Stimulated activated CD4-positive, alpha-beta T cell treated with anti-CD3 and anti-CD28 coated beads, Interleukin-4, amount 100 ng/mL, for 24 hours (primary cell): ENCODE results near the gene CHFR.
"Not testable (repeated sequence)": the region's sequence is repeated elsewhere in the genome, so short reads cannot be mapped to it uniquely, and the experiment has no call there.

ENCODE experiments used
- DNase-seq: peaks from one replicate; pipeline ENCODE4 v3.0.0-alpha.2; 2020

The CHFR gene, protein sequence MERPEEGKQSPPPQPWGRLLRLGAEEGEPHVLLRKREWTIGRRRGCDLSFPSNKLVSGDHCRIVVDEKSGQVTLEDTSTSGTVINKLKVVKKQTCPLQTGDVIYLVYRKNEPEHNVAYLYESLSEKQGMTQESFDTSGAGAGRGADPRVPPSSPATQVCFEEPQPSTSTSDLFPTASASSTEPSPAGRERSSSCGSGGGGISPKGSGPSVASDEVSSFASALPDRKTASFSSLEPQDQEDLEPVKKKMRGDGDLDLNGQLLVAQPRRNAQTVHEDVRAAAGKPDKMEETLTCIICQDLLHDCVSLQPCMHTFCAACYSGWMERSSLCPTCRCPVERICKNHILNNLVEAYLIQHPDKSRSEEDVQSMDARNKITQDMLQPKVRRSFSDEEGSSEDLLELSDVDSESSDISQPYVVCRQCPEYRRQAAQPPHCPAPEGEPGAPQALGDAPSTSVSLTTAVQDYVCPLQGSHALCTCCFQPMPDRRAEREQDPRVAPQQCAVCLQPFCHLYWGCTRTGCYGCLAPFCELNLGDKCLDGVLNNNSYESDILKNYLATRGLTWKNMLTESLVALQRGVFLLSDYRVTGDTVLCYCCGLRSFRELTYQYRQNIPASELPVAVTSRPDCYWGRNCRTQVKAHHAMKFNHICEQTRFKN

DNA sequence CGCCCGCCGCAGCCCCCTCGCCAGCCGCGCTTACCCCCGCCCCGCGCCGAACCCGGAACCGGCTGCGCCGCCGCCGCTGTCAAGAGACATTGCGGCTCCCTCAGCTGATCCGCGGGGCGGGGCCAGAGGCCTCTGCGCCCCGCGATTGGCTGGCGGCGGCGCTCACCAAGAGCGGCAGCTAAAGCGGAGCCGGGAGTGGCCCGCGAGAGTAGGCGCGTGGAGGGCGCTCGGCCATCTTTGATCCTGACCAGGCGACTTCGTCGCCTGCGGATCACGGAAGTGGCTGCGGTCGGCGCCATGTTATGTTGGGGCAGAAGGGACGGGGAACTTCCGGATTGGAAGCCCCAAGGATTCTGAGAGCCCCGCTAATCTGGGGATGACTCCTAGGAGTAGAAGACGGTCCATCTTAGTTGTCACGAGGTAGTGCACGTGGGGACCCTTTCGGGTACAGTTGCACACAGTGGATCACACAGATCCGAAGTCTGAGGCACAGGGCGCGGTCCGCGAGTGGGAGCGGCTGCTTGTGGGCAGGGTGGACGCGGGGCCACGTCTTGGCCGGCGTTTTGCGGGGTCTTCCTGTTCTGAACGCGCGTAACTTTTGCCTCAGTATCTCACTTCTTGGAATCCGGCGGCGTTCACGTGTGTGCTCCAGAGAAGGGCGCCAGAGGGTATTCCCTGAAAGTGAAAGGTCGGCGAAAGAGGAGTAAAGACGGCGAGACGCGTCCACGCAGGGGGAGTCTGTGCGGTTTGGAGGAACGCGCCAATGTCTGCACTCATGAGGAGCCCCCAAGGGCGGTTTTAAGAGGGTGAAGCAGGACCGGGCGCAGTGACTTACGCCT is at the start of gene CHFR:
Gene CHFR (minus strand): TSS at position 93 of the 839 bp plus-strand sequence. CDS start 277 bp downstream, outside the sequence.
- DNase-seq, result peak; percentile 96

DNA sequence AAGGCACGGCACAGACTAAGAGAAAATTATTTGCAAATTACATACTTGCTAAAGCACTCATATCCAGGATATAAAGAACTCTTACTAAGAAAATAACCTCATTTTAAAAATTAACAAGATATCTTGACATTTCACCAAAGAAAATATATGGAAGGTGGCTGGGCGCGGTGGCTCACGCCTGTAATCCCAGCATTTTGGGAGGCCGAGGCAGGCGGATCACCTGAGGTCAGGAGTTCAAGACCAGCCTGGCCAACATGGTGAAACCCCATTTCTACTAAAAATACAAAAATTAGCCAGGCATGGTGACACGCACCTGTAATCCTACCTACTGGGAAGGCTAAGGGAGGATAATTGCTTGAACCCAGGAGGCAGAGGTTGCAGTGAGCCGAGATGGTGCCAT is 49.5 kb upstream of the CHFR start:
- not testable (repeated sequence) for DNase-seq

DNA sequence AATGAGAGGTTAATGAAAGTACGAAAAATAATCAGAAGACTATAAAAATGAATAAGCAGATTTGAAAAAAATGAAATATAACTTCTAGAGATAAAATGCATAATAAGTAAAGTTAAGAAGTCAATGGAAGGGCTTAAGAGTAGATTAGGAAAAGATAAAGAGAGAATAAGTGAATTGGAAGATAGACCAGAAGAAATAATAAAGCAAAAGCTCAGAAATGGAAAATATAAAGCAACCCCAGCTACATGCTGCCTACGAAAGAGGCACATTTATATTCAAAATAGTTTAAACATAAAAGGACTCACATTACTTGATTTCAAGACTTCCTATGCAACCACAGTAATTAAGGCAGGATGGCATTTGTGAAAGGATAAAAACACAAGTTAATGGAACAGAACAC is 48.8 kb upstream of the CHFR start:
- no peak for DNase-seq

DNA sequence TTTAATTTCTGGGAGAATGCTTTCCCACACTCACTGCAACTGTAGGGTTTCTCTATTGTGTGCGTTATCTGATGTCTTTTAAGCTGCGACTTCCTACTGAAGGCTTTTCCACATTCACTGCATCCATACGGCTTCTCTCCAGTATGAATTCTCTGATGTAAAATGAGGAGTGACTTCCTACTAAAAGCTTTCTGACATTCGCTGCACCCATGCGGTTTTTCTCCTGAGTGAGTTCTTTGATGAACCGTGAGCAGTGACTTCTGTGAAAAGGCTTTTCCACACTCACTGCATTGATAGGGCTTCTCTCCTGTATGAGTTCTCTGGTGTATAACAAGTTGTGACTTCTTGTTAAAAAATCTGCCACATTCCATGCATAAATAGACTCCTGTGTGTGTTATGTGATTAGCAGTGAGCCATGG is 39.0 kb upstream of the CHFR start:
- DNase-seq, result no peak

DNA sequence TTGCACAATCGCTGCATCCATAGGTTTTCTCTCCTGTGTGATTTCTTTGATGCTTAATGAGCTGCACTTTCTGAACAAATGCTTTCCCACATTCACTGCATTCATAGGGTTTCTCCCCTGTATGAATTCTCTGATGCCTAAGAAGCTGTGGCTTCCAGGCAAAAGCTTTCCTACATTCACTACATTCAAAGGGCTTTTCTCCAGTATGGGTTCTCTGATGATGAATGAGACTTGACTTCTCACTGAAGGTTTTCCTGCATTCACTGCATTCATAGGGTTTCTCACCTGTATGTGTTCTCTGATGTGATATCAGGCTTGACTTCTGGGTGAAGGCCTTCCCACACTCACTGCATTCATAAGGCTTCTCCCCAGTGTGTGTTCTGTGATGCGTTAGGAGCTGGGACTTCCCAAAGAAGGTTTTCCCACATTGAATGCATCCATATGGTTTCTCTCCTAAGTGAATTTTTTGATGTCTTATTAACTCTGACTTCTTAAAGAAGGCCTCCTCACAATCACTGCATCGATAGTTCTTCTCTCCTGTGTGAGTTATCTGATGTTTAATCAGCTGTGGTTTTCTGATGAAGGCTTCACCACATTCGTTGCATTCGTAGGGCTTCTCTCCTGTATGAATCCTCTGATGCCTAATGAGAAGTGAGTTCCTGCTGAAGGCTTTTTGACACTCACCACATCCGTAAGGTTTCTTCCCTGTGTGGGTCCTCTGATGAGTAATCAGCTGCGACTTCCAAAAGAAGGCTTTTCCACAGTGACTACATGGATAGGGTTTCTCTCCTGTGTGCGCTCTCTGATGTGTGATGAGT is 38.4 kb upstream of the CHFR start:
- DNase-seq, result no peak

DNA sequence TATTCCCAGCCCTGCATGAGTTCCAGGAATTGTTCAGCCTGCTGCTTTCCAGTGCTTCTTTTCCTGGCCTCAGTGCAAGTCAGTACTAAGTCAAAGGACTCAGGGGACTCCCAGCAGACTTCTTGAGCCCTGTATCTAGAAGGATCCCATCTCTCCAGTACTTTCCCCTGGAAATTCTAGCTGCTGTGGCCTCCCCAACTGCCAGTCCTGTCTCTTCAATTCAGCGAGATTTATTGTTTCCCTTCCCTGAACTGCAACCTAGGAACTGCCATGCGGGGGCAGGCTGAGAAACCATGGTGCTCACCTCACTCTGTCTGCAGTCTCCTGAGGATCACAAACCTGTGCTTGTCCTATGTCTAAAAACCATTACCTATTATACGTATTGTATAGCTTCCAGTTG is 37.0 kb upstream of the CHFR start:
- DNase-seq, result no peak

DNA sequence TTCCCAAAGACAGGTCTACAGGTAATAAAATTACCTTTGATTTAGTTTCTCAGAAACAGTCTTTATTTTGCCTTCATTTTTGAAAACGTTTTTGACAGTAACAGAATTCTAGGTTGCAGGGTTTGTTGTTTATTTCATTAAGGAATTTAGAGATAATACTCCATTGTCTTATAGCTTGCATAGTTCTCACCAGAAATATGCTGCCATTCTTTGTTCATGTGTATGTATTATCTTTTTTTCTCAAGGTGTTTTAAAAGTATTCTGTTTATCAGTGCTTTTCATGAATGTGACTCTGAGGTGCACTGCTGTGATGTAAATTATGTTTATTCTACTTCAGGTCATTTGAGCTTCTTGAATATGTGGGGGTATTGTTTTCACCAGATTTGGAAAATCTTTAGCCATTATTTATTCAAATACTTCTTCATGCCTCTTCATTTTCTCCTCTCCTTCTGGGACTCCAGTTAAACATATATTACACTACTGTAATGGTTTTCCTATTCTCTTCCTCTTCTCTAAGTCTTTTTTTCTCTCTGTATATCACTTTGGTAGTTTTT is 36.0 kb upstream of the CHFR start:
- DNase-seq, result no peak

DNA sequence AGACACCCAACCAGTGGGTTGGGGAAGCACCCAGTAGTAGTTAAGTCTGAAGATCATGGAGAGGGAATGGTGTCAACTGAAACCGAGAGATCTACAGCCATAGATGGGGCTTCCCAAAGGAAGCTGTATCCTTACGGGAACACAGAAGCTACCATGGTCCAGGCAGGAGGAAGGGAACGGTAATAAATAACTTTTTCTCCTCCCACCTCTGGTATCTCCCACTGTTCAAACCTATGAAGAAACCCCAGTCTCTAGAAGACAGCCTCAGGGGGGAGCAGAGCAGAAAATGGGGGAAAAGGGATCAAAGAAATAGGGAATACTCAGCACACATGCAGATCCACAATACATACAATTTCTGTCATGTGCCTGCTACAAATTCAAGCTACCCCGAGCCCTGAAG is 35.3 kb upstream of the CHFR start:
- DNase-seq, result no peak

DNA sequence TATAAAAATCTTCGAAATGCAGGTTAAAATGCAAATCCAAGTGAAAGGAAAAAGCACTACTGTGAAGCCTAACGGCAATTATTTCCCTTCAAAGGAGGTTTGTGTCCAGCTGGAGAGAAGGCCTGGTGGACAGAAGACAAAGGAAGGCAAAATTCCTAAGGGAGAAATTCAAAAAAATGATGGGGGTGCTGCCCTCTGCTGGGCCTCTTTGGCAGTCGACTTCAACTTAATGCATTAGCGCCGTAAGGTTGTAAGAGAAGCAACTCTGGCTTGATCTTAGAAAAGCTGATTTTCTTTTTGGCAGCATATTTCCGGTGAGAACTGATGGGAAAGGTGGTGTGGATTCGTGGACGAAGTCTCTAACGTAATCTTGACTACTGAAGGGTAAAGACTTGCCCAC is 34.3 kb upstream of the CHFR start:
- DNase-seq, result no peak

DNA sequence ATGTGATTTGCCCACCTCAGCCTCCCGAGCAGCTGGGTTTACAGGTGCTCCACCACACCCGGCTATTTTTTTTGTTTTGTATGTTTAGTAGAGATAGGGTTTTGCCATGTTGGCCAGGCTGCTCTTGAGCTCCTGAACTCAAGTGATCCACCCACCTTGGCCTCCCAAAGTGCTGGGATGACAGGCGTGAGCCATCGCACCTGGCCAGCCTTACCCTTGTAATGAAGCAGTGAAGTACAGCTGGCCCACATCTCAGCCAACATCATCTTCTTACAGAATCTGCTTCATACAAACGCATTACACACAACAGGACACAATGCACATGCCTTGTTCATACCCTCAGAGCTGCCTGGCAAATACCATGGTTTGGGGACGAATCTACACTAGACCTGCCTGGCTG is 31.3 kb upstream of the CHFR start:
- no peak for DNase-seq

DNA sequence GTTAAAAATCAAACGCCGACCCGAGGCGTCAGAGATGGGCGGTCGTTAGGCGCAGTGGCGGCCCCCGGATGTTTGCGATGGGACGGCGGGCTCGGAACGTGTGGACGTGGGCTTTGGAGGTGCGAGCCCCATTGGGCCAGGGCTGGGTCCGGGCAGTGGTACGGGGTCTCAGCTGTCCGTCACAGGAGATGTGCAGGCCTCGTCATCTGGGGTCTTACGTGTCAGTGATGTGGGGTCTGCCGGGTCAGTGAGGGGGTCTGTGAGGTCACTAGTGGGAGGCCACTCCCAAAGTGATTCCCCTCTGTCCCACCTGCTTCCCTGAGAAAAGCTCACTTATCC is 21.6 kb upstream of the CHFR start:
- DNase-seq, result no peak

DNA sequence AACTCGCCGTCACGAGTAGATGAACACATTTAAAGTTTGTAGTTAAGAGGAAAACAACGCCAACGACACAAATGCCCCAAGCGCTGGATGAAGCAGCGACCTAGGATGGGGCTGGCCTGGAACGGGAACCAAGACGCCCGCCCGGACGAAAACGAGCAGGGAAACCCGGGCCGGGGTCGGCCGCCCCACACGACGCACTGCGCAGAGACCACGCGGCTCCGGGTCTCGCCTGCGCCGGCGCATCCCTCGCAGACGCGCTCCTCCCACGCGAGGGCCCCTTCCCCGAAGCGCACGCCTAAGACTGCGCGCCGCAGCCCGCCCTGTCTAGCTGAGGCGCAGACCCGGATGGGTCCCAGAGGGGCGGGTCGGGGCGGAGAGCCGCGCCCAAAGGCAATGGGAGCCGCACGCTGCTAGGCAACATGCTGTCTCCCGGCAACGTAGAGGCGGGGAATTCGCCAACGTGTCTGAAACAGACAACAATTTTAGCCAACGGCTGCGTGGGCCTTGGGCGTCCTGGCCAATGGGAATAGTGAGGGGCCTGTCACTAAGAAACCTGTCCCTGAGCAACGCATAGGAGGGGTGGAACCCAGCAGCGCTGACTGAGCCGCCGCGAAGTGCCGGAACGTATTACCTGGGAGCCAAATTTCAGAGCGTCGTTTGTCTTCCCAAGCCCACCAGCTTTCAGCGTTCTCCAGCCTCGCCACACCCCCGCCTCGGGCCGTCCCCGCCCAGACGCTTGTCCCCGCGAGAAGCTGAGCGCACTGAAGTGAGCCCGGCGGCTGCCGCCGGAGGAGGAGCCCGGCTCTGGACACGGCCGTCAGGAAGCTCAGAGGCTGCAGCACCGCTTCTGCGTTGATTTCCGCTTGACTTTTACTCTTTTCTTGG is 21.0 kb upstream of the CHFR start:
- DNase-seq, result peak; percentile 98

DNA sequence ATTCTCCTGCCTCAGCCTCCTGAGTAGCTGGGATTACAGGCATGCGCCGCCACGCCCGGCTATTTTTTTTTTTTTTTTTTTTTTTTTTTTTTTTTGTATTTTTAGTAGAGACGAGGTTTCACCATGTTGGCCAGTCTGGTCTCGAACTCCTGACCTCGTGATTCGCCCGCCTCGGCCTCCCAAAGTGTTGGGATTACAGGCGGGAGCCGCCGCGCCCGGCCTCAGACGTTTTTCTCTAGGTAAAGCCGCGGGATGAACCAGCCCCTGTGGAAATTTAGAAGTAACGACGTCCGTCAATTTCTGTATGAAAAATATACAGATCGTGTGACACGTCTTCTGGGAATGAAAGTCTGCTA is 20.4 kb upstream of the CHFR start:
- not testable (repeated sequence) for DNase-seq

DNA sequence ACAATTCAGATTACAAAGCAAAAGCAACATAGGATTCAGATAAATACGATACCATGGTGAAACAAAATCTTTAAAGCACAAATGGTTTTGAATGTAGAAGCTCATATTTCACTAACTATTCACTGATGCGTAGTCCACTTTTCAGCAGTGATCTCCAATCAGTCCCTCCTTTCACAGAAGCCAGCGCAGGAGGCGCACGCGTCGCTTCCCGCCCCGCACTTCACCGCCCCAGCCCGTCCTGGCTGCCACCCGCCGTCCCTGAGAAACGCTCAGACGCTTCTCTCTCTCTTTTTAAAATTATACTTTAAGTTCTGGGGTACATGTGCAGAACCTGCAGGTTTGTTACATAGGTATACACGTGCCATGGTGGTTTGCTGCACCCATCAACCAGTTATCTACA is 19.8 kb upstream of the CHFR start:
- no peak for DNase-seq

DNA sequence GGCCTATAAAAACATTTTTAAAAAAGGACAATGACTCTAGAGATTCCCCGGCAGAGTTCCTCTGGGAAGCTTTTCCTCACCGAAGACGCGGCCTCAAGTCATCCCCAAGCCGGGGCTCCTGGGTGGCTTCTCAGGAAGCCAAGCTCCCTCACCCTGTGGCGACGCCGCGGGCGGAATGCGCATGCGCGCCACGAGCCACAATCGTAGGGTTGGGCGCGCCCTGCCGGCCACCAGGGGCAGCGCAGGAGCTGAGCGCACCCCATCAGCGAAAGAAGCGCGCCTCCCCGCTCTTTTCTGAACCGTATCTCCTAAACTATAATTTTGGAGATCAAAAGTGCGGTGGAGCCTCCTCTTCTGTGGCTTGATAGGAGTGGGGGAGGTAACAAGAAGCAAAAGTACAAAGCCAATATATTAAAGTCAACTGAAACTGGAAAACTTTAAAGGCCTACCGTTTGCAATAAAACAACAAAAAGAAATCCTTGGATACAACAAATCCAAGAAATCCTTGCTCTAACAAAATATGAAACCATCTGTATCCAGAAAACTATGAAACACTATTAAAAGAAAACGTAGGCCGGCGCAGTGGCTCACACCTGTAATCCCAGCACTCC is 17.4 kb upstream of the CHFR start:
- DNase-seq, result peak; percentile 91

DNA sequence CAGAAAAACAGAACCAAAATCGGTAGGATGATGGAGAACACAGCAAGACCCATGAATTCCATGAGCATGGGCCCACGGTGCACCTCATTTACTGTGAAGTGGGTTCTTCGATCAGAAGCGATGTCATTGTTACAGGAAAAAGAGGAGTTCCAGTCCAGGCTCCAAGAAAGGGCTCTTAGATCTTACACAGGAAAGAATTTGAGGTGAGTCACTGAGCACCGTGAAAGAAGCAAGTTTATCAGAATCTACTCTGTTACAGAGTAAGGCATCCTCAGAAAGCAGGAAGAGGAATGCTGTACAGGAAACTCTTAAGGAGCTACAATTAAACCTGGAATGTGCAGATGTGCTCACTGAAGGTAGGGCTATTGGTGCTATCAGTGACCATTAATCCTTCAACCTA is 11.6 kb upstream of the CHFR start:
- no peak for DNase-seq

DNA sequence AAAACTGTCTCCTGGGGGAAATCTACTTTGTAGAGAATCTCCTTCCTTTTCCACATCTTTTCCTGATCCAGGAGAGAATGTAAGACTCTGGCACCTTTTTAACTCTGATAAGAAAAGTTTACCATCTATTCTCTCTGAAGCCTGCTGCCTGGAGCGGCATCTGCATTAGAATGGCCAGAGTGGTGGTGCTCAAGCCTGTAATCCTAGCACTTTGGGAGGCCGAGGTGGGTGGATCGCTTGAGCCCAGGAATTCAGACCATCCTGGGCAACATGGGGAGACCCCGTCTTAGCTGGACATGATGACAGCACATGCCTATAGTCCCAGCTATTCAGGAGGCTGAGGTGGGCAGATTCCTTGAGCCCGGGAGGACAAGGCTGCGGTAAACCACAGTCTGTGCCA is 1.4 kb upstream of the CHFR start:
- DNase-seq, result no peak

DNA sequence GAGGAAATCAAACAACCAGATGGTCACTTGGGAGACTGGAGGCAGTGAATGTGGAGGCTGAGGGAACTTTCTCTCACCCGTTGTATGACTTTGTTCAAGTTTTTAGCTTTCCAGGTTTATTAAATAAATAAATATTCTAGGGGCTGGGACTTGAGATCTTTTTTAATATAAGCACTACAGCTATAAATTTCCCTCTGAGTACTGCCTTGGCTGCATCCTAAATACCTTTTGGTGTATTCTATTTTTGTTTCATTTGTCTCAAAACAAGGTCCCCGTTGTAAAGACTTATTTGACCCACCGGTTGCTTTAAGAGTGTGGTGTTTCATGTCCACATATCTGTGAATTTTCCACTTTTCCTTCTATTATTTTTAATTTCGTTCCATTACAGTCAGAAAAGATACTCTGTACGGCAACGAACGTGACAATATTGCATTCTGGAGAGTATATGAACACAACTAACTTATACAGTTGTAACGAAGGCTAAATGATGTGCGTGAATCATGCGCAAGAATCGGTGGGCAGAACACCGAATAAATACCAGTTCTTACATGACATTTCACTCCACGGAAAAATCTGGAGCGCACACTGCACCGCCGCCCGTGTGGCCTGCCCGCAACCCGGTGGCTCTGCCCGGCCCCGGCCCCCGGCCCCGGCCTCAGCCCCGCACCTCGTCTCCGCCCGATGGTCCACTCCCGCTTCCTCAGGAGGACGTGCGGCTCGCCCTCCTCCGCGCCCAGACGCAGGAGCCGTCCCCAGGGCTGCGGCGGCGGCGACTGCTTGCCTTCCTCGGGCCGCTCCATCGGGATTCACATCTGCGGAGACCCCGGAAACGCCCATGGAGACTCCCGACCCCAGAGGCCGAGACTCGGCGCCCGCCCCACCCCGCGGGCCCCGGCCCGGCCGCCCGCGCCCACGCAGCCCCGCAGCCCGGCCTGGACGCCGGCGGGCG is 602 bp downstream of the CHFR start:
- peak; percentile 6 for DNase-seq

DNA sequence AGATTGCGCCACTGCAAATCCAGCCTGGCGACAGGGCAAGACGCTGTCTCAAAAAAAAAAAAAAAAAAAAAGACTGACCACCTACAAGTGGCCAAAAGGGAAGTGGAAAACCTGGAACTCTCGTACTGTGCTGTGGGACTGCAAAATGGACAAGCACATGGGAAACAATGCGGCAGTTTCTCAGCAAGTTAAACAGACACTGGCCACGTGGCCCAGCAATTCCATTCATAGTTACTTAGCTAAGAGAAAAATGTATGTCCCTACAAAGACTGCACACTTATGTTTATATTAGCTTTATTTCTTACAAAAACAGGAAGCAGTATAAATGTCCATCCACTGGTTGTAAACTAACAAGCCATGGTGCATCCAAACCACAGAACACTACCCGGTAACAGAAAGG is 5.6 kb downstream of the CHFR start:
- DNase-seq, result no peak

DNA sequence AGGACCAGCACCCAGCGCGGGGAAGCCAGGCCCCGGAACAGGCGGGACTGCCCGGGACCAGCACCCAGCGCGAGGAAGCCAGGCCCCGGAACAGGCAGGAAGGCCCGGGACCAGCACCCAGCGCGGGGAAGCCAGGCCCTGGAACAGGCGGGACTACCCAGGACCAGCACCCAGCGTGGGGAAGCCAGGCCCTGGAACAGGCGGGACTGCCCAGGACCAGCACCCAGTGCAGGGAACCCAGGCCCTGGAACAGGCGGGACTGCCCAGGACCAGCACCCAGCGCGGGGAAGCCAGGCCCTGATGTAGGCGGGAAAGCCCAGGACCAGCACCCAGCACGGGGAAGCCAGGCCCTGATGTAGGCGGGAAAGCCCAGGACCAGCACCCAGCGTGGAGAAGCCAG is 12.8 kb downstream of the CHFR start:
- not testable (repeated sequence) for DNase-seq
